Measurements from ENCODE around the gene NRXN3.
"Not testable (repeated sequence)": the region's sequence is repeated elsewhere in the genome, so short reads cannot be mapped to it uniquely, and the experiment has no call there.

Gene NRXN3

GRCh38 chr14:78486081-78486480 is 315.9 kb downstream of the NRXN3 start:
- H2AFZ ChIP-seq (ENCODE audit: low read length) = no peak overlapping the region

GRCh38 chr14:78486621-78487020 is 316.4 kb downstream of the NRXN3 start:
- H3K27me3 ChIP-seq (ENCODE audit: insufficient read depth, low read length) = no peaks in the 10 kb centered on the region
- no peak overlapping the region for H3K9ac ChIP-seq (ENCODE audit: low read length)
- H3K4me2 ChIP-seq (ENCODE audit: low read length) = no peak overlapping the region
- H3K9me2 ChIP-seq (ENCODE audit: low read depth, low read length) = no peaks in the 10 kb centered on the region
- H3K36me3 ChIP-seq (ENCODE audit: insufficient read depth, low read length) = no peaks in the 10 kb centered on the region
- H3K4me1 ChIP-seq (ENCODE audit: insufficient read depth, low read length, severe bottlenecking) = no peaks in the 10 kb centered on the region
- H3K79me2 ChIP-seq (ENCODE audit: insufficient read depth, low read length) = no peaks in the 10 kb centered on the region
- H3K27ac ChIP-seq (ENCODE audit: low read depth, low read length, poor library complexity, severe bottlenecking) = no peak overlapping the region
- TF ChIP-seq EZH2 (IDR thresholded peaks at IDR 0.05; ENCODE audit: borderline replicate concordance, low read length) = no peak
- TF ChIP-seq CTCF (IDR thresholded peaks at IDR 0.05; ENCODE audit: low read length) = no peak
- H2AFZ ChIP-seq (ENCODE audit: low read length) = no peak overlapping the region
- no peaks in the 10 kb centered on the region for H3F3A ChIP-seq (ENCODE audit: insufficient read depth, low read length)
- H4K20me1 ChIP-seq (ENCODE audit: insufficient read depth, low read length) = no peaks in the 10 kb centered on the region
- no peaks in the 10 kb centered on the region for H3K9me3 ChIP-seq (ENCODE audit: low read length)
- no peak overlapping the region for H3K4me3 ChIP-seq (ENCODE audit: low read depth, low read length, poor library complexity, severe bottlenecking)

More at GRCh38 chr14:78486081-78486480, 315.9 kb downstream of the NRXN3 start:
- H3K79me2 ChIP-seq (ENCODE audit: insufficient read depth, low read length) = no peaks in the 10 kb centered on the region
- no peaks in the 10 kb centered on the region for H3K36me3 ChIP-seq (ENCODE audit: insufficient read depth, low read length)
- H3K9me3 ChIP-seq (ENCODE audit: low read length) = no peaks in the 10 kb centered on the region
- H3K4me1 ChIP-seq (ENCODE audit: insufficient read depth, low read length, severe bottlenecking) = no peaks in the 10 kb centered on the region
- H3K9me2 ChIP-seq (ENCODE audit: low read depth, low read length) = no peaks in the 10 kb centered on the region
- H3F3A ChIP-seq (ENCODE audit: insufficient read depth, low read length) = no peaks in the 10 kb centered on the region
- H3K4me2 ChIP-seq (ENCODE audit: low read length) = no peak overlapping the region
- TF ChIP-seq CTCF (IDR thresholded peaks at IDR 0.05; ENCODE audit: low read length) = no peak
- TF ChIP-seq EZH2 (IDR thresholded peaks at IDR 0.05; ENCODE audit: borderline replicate concordance, low read length) = no peak
- H3K9ac ChIP-seq (ENCODE audit: low read length) = no peak overlapping the region
- H4K20me1 ChIP-seq (ENCODE audit: insufficient read depth, low read length) = no peaks in the 10 kb centered on the region
- H3K27me3 ChIP-seq (ENCODE audit: insufficient read depth, low read length) = no peaks in the 10 kb centered on the region
- no peak overlapping the region for H3K4me3 ChIP-seq (ENCODE audit: low read depth, low read length, poor library complexity, severe bottlenecking)
- no peak overlapping the region for H3K27ac ChIP-seq (ENCODE audit: low read depth, low read length, poor library complexity, severe bottlenecking)

GRCh38 chr14:78487573-78487972 is 317.4 kb downstream of the NRXN3 start:
- H3K27me3 ChIP-seq (ENCODE audit: insufficient read depth, low read length); H3K79me2 ChIP-seq (ENCODE audit: insufficient read depth, low read length); H3K9ac ChIP-seq (ENCODE audit: low read length); H2AFZ ChIP-seq (ENCODE audit: low read length); H3K9me3 ChIP-seq (ENCODE audit: low read length); H3K27ac ChIP-seq (ENCODE audit: low read depth, low read length, poor library complexity, severe bottlenecking); H4K20me1 ChIP-seq (ENCODE audit: insufficient read depth, low read length); H3K4me3 ChIP-seq (ENCODE audit: low read depth, low read length, poor library complexity, severe bottlenecking); H3K36me3 ChIP-seq (ENCODE audit: insufficient read depth, low read length); H3K4me1 ChIP-seq (ENCODE audit: insufficient read depth, low read length, severe bottlenecking); H3F3A ChIP-seq (ENCODE audit: insufficient read depth, low read length); H3K9me2 ChIP-seq (ENCODE audit: low read depth, low read length); H3K4me2 ChIP-seq (ENCODE audit: low read length): not testable (repeated sequence)

GRCh38 chr14:78488938-78489337 is 318.8 kb downstream of the NRXN3 start:
- Histone ChIP-seq H3F3A (ENCODE audit: insufficient read depth, low read length) (no peaks in the 10 kb centered on the region), H3K4me2 (ENCODE audit: low read length) (no peak overlapping the region), H3K9me3 (ENCODE audit: low read length) (no peaks in the 10 kb centered on the region), H3K4me1 (ENCODE audit: insufficient read depth, low read length, severe bottlenecking) (no peaks in the 10 kb centered on the region), H3K27me3 (ENCODE audit: insufficient read depth, low read length) (no peaks in the 10 kb centered on the region), H3K4me3 (ENCODE audit: low read depth, low read length, poor library complexity, severe bottlenecking) (no peak overlapping the region), H3K27ac (ENCODE audit: low read depth, low read length, poor library complexity, severe bottlenecking) (no peak overlapping the region), H3K36me3 (ENCODE audit: insufficient read depth, low read length) (no peaks in the 10 kb centered on the region), H3K9ac (ENCODE audit: low read length) (no peak overlapping the region), H2AFZ (ENCODE audit: low read length) (no peak overlapping the region), H4K20me1 (ENCODE audit: insufficient read depth, low read length) (no peaks in the 10 kb centered on the region), H3K9me2 (ENCODE audit: low read depth, low read length) (no peaks in the 10 kb centered on the region), H3K79me2 (ENCODE audit: insufficient read depth, low read length) (no peaks in the 10 kb centered on the region)
- no peak for TF ChIP-seq CTCF (IDR thresholded peaks at IDR 0.05; ENCODE audit: low read length)
- no peak for TF ChIP-seq EZH2 (IDR thresholded peaks at IDR 0.05; ENCODE audit: borderline replicate concordance, low read length)

Measured in OCI-LY1 (cell line).